ENCODE measurements around the gene OR2M4.

OR2M4 gene

DNA sequence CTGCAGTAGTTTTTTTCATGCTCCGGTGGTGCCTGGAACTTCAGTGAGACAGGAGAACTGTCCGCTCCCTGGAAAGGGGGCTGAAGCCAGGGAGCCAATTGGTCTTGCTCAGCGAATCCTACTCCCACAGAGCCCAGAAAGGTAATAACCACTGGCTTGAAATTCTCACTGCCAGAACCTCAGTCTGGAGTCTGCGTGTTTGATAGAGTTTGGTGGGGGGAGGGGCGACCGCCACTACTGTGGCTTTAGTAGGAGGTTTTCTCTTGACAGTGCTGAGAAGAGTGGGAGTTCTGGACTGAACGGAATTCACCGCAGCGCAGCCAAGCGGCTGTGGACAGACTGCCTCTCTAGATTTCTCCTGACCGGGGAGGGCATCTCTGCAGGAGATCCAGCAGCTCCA is 42.2 kb upstream of the OR2M4 start:
- Histone ChIP-seq H4K20me1 (ENCODE audit: insufficient read depth, low read length) (no peaks in the 10 kb centered on the region), H3K36me3 (ENCODE audit: insufficient read depth, low read length) (no peaks in the 10 kb centered on the region), H3F3A (ENCODE audit: insufficient read depth, low read length) (no peaks in the 10 kb centered on the region), H3K9ac (ENCODE audit: low read length) (no peak overlapping the region), H3K9me2 (ENCODE audit: low read depth, low read length) (no peaks in the 10 kb centered on the region), H2AFZ (ENCODE audit: low read length) (no peak overlapping the region), H3K27ac (ENCODE audit: low read depth, low read length, poor library complexity, severe bottlenecking) (no peak overlapping the region), H3K9me3 (ENCODE audit: low read length) (no peaks in the 10 kb centered on the region), H3K4me2 (ENCODE audit: low read length) (no peak overlapping the region), H3K27me3 (ENCODE audit: insufficient read depth, low read length) (no peaks in the 10 kb centered on the region), H3K79me2 (ENCODE audit: insufficient read depth, low read length) (no peaks in the 10 kb centered on the region), H3K4me3 (ENCODE audit: low read depth, low read length, poor library complexity, severe bottlenecking) (no peak overlapping the region), H3K4me1 (ENCODE audit: insufficient read depth, low read length, severe bottlenecking) (no peaks in the 10 kb centered on the region)
- TF ChIP-seq EZH2 (IDR thresholded peaks at IDR 0.05; ENCODE audit: borderline replicate concordance, low read length) = no peak

DNA sequence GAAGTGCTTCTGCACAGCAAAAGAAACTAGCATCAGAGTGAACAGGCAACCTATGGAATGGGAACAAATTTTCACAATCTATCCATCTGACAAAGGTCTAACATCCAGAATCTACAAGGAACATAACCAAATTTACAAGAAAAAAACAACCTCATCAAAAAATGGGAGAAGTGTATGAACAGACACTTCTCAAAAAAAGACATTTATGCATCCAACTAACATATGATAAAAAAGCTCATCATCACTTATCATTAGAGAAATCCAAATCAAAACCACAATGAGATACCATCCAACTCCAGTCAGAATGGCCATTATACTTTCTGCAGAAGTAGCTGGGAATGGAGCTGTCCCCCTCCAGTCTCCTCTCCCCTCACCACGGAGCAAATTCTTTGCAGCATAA is 37.1 kb upstream of the OR2M4 start:
- Histone ChIP-seq H3K4me1 (ENCODE audit: insufficient read depth, low read length, severe bottlenecking) (no peaks in the 10 kb centered on the region), H2AFZ (ENCODE audit: low read length) (no peak overlapping the region), H3K9me3 (ENCODE audit: low read length) (no peaks in the 10 kb centered on the region), H3K79me2 (ENCODE audit: insufficient read depth, low read length) (no peaks in the 10 kb centered on the region), H3K36me3 (ENCODE audit: insufficient read depth, low read length) (no peaks in the 10 kb centered on the region), H3K9me2 (ENCODE audit: low read depth, low read length) (no peaks in the 10 kb centered on the region), H3F3A (ENCODE audit: insufficient read depth, low read length) (no peaks in the 10 kb centered on the region), H3K27ac (ENCODE audit: low read depth, low read length, poor library complexity, severe bottlenecking) (no peak overlapping the region), H3K9ac (ENCODE audit: low read length) (no peak overlapping the region), H3K27me3 (ENCODE audit: insufficient read depth, low read length) (no peaks in the 10 kb centered on the region), H3K4me2 (ENCODE audit: low read length) (no peak overlapping the region), H3K4me3 (ENCODE audit: low read depth, low read length, poor library complexity, severe bottlenecking) (no peak overlapping the region), H4K20me1 (ENCODE audit: insufficient read depth, low read length) (no peaks in the 10 kb centered on the region)
- TF ChIP-seq, protein P1, sequence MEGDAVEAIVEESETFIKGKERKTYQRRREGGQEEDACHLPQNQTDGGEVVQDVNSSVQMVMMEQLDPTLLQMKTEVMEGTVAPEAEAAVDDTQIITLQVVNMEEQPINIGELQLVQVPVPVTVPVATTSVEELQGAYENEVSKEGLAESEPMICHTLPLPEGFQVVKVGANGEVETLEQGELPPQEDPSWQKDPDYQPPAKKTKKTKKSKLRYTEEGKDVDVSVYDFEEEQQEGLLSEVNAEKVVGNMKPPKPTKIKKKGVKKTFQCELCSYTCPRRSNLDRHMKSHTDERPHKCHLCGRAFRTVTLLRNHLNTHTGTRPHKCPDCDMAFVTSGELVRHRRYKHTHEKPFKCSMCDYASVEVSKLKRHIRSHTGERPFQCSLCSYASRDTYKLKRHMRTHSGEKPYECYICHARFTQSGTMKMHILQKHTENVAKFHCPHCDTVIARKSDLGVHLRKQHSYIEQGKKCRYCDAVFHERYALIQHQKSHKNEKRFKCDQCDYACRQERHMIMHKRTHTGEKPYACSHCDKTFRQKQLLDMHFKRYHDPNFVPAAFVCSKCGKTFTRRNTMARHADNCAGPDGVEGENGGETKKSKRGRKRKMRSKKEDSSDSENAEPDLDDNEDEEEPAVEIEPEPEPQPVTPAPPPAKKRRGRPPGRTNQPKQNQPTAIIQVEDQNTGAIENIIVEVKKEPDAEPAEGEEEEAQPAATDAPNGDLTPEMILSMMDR (IDR thresholded peaks at IDR 0.05; ENCODE audit: low read length) = no peak
- no peak for TF ChIP-seq EZH2 (IDR thresholded peaks at IDR 0.05; ENCODE audit: borderline replicate concordance, low read length)

DNA sequence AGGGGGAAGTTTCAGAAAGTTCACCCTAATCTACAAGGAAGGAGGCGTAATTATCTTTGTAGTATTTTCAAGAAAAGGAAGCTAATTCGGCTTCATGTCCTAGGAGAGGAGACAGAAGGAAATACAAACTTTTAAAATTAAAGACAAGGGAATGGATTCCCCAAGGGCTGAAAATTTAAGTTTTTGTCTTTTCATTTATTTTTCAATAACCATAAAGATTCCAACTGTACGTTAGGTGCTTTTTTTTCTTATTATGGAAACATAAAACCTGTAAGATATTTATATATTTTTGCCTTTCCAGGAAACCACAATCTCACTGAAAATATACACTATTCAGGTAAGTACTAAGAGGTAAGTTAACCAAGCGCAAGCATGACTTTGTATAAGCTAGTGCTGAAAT is 34.3 kb upstream of the OR2M4 start, which contains the start of gene OR2M3:
Gene OR2M3 (plus strand): TSS at position 301 of the 400 bp plus-strand sequence. CDS start 5,803 bp downstream, outside the sequence.
- TF ChIP-seq, protein P1 (IDR thresholded peaks at IDR 0.05; ENCODE audit: low read length) = no peak
- no peak within 1 kb of the TSS for H3K27ac ChIP-seq (ENCODE audit: low read depth, low read length, poor library complexity, severe bottlenecking)
- no peaks in the 10 kb centered on the region for H3K9me3 ChIP-seq (ENCODE audit: low read length)
- H3K79me2 ChIP-seq (ENCODE audit: insufficient read depth, low read length) = no peaks in the 10 kb centered on the region
- no peaks in the 10 kb centered on the region for H3K36me3 ChIP-seq (ENCODE audit: insufficient read depth, low read length)
- no peak within 1 kb of the TSS for H3K9ac ChIP-seq (ENCODE audit: low read length)
- H3K4me3 ChIP-seq (ENCODE audit: low read depth, low read length, poor library complexity, severe bottlenecking) = no peak within 1 kb of the TSS
- no peaks in the 10 kb centered on the region for H3K27me3 ChIP-seq (ENCODE audit: insufficient read depth, low read length)
- H3K9me2 ChIP-seq (ENCODE audit: low read depth, low read length) = no peaks in the 10 kb centered on the region
- H3K4me1 ChIP-seq (ENCODE audit: insufficient read depth, low read length, severe bottlenecking) = no peaks in the 10 kb centered on the region
- no peak within 1 kb of the TSS for H3K4me2 ChIP-seq (ENCODE audit: low read length)
- no peaks in the 10 kb centered on the region for H4K20me1 ChIP-seq (ENCODE audit: insufficient read depth, low read length)
- H2AFZ ChIP-seq (ENCODE audit: low read length) = no peak within 1 kb of the TSS
- no peaks in the 10 kb centered on the region for H3F3A ChIP-seq (ENCODE audit: insufficient read depth, low read length)

DNA sequence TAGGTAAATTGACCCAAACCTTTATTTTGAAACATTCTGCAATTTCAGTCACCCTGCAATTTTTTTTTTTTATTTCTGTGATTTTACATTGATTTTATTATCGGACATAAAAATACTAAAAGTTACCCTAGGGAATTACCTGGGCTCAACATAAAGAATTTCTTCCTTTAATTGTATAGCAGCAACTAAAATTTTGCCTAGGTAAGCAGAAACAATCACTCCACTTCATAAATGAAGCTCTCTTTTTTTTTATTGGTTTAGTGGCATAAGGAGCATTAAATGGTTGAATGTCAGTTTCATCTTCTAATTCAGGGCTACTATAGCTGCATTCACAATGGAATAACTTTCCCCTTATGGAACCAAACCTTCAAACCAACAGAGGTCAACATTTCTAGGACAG is 15.3 kb upstream of the OR2M4 start:
- Histone ChIP-seq H3K27me3 (ENCODE audit: insufficient read depth, low read length) (no peaks in the 10 kb centered on the region), H3K79me2 (ENCODE audit: insufficient read depth, low read length) (no peaks in the 10 kb centered on the region), H3K27ac (ENCODE audit: low read depth, low read length, poor library complexity, severe bottlenecking) (no peak overlapping the region), H3K4me2 (ENCODE audit: low read length) (no peak overlapping the region), H3F3A (ENCODE audit: insufficient read depth, low read length) (no peaks in the 10 kb centered on the region), H3K9ac (ENCODE audit: low read length) (no peak overlapping the region), H3K9me2 (ENCODE audit: low read depth, low read length) (no peaks in the 10 kb centered on the region), H3K9me3 (ENCODE audit: low read length) (no peaks in the 10 kb centered on the region), H3K36me3 (ENCODE audit: insufficient read depth, low read length) (no peaks in the 10 kb centered on the region), H3K4me1 (ENCODE audit: insufficient read depth, low read length, severe bottlenecking) (no peaks in the 10 kb centered on the region), H4K20me1 (ENCODE audit: insufficient read depth, low read length) (no peaks in the 10 kb centered on the region), H2AFZ (ENCODE audit: low read length) (no peak overlapping the region), H3K4me3 (ENCODE audit: low read depth, low read length, poor library complexity, severe bottlenecking) (no peak overlapping the region)
- no peak for TF ChIP-seq EZH2 (IDR thresholded peaks at IDR 0.05; ENCODE audit: borderline replicate concordance, low read length)
- TF ChIP-seq, protein P1 (IDR thresholded peaks at IDR 0.05; ENCODE audit: low read length) = no peak
